Measurements from ENCODE around the gene SLC6A20. TPM values are rescaled to one million over a fixed set of nuclear protein-coding genes. Genes with fewer than 3 reads are reported as not detected.

Gene SLC6A20
- total RNA-seq, 1 donor from 2014 or later = 22.7 TPM

- DNase-seq (no peak), ATAC-seq (no peak)
- Histone ChIP-seq H3K27ac (no peak overlapping the region), H3K4me3 (no peak overlapping the region), H3K9me3 (no peaks in the 10 kb centered on the region), H3K36me3 (peaks cover 91% of the 10 kb centered on the region), H3K27me3 (no peaks in the 10 kb centered on the region), H3K4me1 (no peaks in the 10 kb centered on the region)
- TF ChIP-seq CTCF (IDR thresholded peaks at IDR 0.05) = no peak
- intact Hi-C loops (cut with DNase I) = no loop called here
These were observed 55.1 kb downstream of the SLC6A20 start for GRCh38 chr3:45741247-45741646.

- intact Hi-C loops (cut with DNase I) = no loop called here
These were observed 56.3 kb downstream of the SLC6A20 start for GRCh38 chr3:45739991-45740390.

GRCh38 chr3:45737234-45737633, 59.1 kb downstream of the SLC6A20 start:
- intact Hi-C loops (cut with DNase I) = no loop called here
- ATAC-seq (no peak), DNase-seq (no peak)
- Histone ChIP-seq H3K27me3 (no peaks in the 10 kb centered on the region), H3K4me1 (no peaks in the 10 kb centered on the region), H3K27ac (no peak overlapping the region), H3K4me3 (no peak overlapping the region), H3K9me3 (no peaks in the 10 kb centered on the region), H3K36me3 (peaks cover 99% of the 10 kb centered on the region)
- no peak for TF ChIP-seq CTCF (IDR thresholded peaks at IDR 0.05)

More at GRCh38 chr3:45739991-45740390, 56.3 kb downstream of the SLC6A20 start:
- ATAC-seq (no peak), DNase-seq (no peak)
- Histone ChIP-seq H3K27ac (no peak overlapping the region), H3K4me1 (no peaks in the 10 kb centered on the region), H3K27me3 (no peaks in the 10 kb centered on the region), H3K36me3 (peaks cover 91% of the 10 kb centered on the region), H3K9me3 (no peaks in the 10 kb centered on the region), H3K4me3 (no peak overlapping the region)
- TF ChIP-seq CTCF (IDR thresholded peaks at IDR 0.05) = no peak

- no peak for TF ChIP-seq CTCF (IDR thresholded peaks at IDR 0.05)
- DNase-seq (no peak), ATAC-seq (no peak)
- Histone ChIP-seq H3K27ac (no peak overlapping the region), H3K9me3 (no peaks in the 10 kb centered on the region), H3K36me3 (peaks cover 99% of the 10 kb centered on the region), H3K4me3 (no peak overlapping the region), H3K27me3 (no peaks in the 10 kb centered on the region), H3K4me1 (no peaks in the 10 kb centered on the region)
- intact Hi-C loops (cut with DNase I) = no loop called here
These were observed 59.6 kb downstream of the SLC6A20 start for GRCh38 chr3:45736707-45737106.

- no peak overlapping the region for H3K4me3 ChIP-seq
- intact Hi-C loops (cut with DNase I) = no loop called here
- H3K36me3 ChIP-seq = peaks cover 82% of the 10 kb centered on the region
- no peaks in the 10 kb centered on the region for H3K9me3 ChIP-seq
- DNase-seq (no peak), ATAC-seq (no peak)
- H3K4me1 ChIP-seq = no peaks in the 10 kb centered on the region
- no peaks in the 10 kb centered on the region for H3K27me3 ChIP-seq
- no peak for TF ChIP-seq CTCF (IDR thresholded peaks at IDR 0.05)
- no peak overlapping the region for H3K27ac ChIP-seq
These were observed 65.8 kb downstream of the SLC6A20 start for GRCh38 chr3:45730409-45731154.

Data from upper lobe of right lung (tissue), 1 donor.